WI38 (cell line): Measurements from ENCODE around the gene PRR5L.

Source experiments
- H3K4me3 ChIP-seq: 2 replicates; pipeline ENCODE4 v1.5.1; 2011; ENCODE audit warnings: low read depth, mild to moderate bottlenecking, control low read depth, low read length
- TF ChIP-seq, protein P1 (sequence below): IDR thresholded peaks from 2 replicates; pipeline ENCODE4 v1.5.1; 2012; ENCODE audit warnings: low read depth, mild to moderate bottlenecking, control low read depth, low read length

Gene PRR5L

DNA sequence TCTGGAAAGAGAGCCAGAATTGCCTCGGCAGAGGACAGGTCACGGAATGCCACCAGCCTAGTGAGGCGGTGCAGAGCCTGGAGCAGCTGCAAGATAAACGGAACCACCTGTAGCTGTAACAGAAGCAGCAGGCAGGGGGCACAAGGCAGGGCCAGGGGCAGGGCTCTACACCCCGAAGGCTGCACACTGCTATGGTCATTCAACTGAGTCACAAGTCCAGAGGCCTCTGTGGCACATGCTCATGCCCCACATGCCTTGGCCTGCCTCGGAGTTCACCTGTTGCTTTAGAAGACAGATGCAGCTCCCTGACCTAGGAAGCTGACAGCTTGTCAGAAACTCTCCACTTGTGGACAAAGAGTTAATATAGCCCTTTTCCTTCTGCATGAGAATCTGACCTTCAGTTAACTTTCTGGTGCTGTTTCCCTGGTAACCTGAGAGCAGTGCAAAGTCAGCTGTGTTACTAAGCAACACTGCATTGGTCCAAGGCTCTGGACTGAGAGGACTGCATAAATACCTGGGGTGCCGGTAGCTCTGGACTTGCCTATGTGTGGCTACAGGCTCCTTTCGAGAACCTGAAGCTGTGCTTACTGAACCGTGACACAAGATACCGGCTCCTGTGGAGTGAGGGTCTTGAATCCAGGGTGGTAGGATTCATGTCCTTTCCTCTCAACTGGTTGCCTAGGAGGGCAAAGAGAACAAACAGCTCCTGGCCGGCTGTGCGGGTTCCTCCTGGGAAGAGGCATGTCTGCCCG lies 17.4 kb upstream of the PRR5L start:
- TF ChIP-seq, protein P1, sequence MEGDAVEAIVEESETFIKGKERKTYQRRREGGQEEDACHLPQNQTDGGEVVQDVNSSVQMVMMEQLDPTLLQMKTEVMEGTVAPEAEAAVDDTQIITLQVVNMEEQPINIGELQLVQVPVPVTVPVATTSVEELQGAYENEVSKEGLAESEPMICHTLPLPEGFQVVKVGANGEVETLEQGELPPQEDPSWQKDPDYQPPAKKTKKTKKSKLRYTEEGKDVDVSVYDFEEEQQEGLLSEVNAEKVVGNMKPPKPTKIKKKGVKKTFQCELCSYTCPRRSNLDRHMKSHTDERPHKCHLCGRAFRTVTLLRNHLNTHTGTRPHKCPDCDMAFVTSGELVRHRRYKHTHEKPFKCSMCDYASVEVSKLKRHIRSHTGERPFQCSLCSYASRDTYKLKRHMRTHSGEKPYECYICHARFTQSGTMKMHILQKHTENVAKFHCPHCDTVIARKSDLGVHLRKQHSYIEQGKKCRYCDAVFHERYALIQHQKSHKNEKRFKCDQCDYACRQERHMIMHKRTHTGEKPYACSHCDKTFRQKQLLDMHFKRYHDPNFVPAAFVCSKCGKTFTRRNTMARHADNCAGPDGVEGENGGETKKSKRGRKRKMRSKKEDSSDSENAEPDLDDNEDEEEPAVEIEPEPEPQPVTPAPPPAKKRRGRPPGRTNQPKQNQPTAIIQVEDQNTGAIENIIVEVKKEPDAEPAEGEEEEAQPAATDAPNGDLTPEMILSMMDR, result no peak
- no peak overlapping the region for H3K4me3 ChIP-seq

DNA sequence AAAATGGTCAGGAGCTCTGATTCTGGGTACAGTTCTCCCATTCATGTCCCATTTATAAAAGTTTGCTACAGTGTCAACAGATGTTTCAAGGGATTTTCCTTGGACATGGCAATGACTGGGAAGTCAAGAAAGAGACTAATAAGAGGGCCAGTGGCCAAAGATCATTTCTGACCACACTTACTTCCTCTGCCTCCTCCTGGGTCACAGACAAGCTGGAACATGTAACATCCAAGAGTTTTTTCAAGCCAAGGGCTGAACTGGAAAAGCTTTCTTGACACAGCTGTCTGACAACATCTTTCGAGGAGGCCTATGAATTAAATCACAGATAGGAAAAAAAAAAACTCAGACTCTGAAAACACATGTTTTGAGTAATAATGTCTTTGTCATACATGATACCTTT lies 15.6 kb upstream of the PRR5L start:
- TF ChIP-seq, protein P1, result no peak
- no peak overlapping the region for H3K4me3 ChIP-seq

DNA sequence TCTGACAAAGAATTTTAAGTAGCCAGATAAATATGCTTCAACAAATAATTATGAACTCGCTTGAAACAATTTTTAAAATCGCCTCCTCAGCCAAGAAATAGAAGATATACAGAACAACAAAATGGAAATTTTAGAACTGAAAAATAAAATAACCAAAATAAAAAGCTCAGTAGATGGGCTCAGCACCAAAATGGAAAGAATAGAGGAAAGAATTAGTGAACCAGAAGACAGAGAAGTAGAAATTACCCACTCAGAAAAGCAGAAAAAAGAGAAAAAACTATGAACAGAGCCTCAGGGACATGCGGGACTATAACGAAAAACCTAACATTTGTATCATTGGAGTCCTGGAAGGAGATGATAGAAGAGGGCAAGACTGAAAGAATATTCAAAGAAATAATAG lies 14.2 kb upstream of the PRR5L start:
- TF ChIP-seq, protein P1, result no peak

DNA sequence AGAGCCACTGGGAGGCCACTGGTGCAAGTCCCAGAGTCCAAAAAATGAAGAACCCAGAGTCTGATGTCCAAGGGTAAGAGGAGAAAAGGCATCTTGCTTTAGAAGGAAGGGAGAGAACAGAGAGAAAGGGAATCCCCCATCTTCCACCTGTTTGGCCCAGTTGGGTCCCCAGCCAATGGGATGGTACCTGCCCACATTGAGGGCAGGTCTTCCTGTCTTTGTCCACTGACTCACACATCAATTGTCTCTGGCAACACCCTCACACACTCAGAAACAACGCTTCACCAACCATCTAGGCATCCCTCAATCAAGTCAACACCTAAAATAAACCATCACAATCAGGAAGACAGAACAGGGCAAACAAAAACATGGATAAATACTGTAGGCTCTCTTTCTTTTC lies 13.2 kb upstream of the PRR5L start:
- TF ChIP-seq, protein P1, result no peak

More for the DNA sequence above, 14.2 kb upstream of the PRR5L start:
- no peak overlapping the region for H3K4me3 ChIP-seq

DNA sequence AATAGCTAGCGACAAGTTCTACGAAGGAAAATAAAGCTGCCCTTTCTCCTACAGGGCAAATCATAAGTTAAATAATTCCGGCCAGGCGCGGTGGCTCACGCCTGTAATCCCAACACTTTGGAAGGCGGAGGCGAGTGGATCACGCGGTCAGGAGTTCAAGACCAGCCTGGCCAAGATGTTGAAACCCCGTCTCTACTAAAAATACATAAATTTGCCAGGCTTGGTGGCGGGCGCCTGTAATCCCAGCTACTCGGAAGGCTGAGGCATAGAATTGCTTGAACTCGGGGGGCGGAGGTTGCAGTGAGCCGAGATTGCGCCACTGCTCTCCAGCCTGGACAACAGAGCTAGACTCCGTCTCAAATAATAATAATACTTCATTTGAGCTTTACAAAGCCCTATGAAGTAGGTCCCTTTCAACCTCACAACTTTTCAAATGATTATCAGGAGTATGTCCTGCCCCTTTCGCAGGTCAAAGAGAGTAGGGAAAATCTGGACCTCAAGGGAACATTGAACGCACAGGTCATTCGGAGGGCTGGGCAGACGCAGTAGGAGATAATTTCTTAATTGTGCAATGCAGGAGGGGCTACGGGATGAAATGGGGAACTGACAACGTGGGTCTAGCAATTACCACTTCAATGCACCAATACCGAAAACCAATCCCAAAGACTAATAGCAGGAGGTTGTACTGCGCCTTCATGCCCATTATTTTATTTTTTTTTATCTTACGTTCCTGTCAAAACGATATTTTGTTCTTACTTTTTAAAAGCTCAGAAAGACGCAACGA lies 7.5 kb upstream of the PRR5L start:
- peak overlapping the region; percentile 79 for H3K4me3 ChIP-seq
- TF ChIP-seq, protein P1, result no peak

More for the DNA sequence above, 13.2 kb upstream of the PRR5L start:
- no peak overlapping the region for H3K4me3 ChIP-seq

DNA sequence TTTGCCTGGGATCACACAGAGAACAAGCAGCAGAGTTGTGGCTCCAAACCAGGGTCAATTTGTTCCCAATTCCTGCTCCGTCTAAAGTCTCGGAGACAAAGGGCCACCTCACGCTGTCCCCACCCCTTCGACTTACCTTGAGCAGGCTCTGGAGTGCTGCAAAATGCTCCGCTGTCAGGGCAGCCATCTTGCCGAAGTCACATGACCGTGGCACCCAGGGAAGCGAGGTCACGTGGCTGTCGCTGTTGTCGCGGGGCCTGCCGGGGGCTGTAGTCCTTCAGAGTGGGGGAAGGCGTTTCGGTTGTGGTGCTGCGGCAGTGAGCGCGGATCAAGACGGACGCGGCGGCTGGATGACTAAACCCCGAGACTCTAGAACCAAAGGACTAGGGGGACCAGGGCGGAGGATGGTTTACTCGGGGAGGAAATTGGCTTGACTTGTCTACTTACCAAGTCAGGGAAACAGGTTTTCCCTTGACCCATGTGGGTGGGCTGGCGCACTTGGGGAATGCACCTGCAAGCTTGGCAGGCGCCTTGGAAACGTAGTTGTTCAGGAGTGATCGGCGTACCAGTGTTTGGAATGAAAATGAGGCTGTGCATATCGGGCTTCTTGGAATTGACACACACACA lies 6.7 kb upstream of the PRR5L start, which contains the start of gene COMMD9:
TSS of gene COMMD9 (minus strand) at position 199 of the 627 bp plus-strand sequence. CDS start at position 187, 12 bp downstream.
- H3K4me3 ChIP-seq, result peak within 1 kb of the TSS; percentile 79
- TF ChIP-seq, protein P1, result no peak

DNA sequence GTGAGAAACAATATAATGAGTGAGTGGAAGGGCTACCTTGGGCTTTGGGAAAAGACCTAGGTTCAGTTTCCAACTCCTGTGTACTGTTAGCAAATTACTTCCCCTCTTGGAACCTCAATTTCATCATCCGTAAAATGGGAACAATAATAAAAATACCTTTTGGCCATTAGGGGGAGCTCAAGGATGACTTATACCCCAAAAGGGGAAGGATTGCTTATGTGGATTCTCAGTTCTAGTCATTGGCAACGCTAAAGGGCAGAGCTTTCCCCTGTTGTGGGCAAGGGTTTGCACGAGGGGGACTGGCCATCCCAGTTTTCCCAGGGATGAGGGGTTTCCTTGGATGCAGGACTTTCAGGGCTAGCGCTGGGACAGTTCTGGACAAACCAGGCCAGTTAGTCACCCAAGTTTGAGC lies 3.8 kb upstream of the PRR5L start:
- TF ChIP-seq, protein P1, result no peak

More for the DNA sequence above, 3.8 kb upstream of the PRR5L start:
- no peak overlapping the region for H3K4me3 ChIP-seq
